Parathyroid adenoma (tissue), 2 donors: ENCODE data around the gene U2AF1.
"Not testable (repeated sequence)": the region's sequence is repeated elsewhere in the genome, so short reads cannot be mapped to it uniquely, and the experiment has no call there.

ENCODE experiments used
- H2AFZ ChIP-seq: fragments of 300-600 bp; sonication (generic); one replicate; pipeline ENCODE4 v1.7.0; 2017; ENCODE audit warnings: antibody characterized with exemption, mild to moderate bottlenecking
- H3K27ac ChIP-seq: fragments of 300-600 bp; sonication (generic); one replicate; pipeline ENCODE4 v1.7.0; 2017
- H3K27me3 ChIP-seq: fragments of 300-600 bp; sonication (generic); one replicate; pipeline ENCODE4 v1.7.0; 2017; ENCODE audit warnings: low read length; ENCODE audit not compliant: control insufficient read depth, insufficient read depth
- H3K36me3 ChIP-seq: fragments of 300-600 bp; sonication (generic); one replicate; pipeline ENCODE4 v1.7.0; 2017; ENCODE audit warnings: low read length; ENCODE audit not compliant: control insufficient read depth, insufficient read depth
- H3K4me1 ChIP-seq: fragments of 300-600 bp; sonication (generic); one replicate; pipeline ENCODE4 v1.7.0; 2017; ENCODE audit warnings: control low read depth
- H3K4me2 ChIP-seq: fragments of 300-600 bp; sonication (generic); one replicate; pipeline ENCODE4 v1.7.0; 2017; ENCODE audit warnings: low read length
- H3K4me3 ChIP-seq: fragments of 300-600 bp; sonication (generic); one replicate; pipeline ENCODE4 v1.7.0; 2017; ENCODE audit warnings: low read depth, low read length
- H3K79me2 ChIP-seq: fragments of 300-600 bp; sonication (generic); one replicate; pipeline ENCODE4 v1.7.0; 2017; ENCODE audit warnings: control low read depth
- H3K9ac ChIP-seq: fragments of 300-600 bp; sonication (generic); one replicate; pipeline ENCODE4 v1.7.0; 2017; ENCODE audit warnings: mild to moderate bottlenecking
- H3K9me3 ChIP-seq: fragments of 300-600 bp; sonication (generic); one replicate; pipeline ENCODE4 v1.7.0; 2017; ENCODE audit warnings: low read length; ENCODE audit not compliant: control insufficient read depth
- donor health status: primary hyperparathyroidism.

The U2AF1 gene

DNA sequence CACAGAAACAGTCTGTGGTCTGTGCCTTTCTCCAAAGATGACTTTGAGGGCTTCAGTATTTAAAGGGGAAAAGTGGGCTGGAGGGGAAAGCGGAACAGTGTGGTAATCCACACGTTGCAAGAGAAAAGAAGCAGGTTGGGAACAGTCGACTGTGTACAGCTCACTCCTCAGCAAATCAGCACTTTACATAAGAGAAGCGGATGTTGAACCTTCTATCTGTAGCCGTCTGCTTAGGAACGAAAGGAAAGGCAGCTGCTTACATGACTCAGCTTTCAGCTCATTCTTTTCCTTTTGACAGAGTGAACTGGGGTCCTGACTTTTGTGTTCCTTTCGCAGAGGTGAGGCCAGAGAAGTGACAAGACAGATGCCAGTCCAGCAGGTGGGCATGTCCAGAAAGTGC is 1.6 kb upstream of the U2AF1 start:
- H3K27me3 ChIP-seq, H3K36me3 ChIP-seq, H3K9me3 ChIP-seq, H3K4me3 ChIP-seq, H3K79me2 ChIP-seq, H2AFZ ChIP-seq, H3K27ac ChIP-seq, H3K9ac ChIP-seq, H3K4me2 ChIP-seq, H3K4me1 ChIP-seq: not testable (repeated sequence)

DNA sequence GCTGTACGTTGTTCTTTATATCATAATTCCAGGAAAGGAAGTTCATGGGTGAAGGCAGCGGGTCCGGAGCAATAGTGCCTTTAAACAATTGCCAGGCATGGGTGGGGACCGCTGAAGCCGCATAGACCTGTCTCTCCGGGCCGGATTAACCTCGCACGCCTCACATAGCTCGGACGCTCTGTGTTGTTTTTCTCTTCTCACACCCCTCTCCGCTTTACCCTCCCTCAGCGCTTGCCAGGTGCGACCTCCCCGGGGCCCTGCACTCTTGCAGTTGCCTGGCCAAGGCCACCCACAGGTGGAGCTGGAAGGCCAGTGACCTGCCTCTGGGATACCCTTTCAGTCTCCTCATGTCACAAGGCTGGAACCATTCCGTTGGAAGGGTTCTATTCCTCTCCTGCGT is 807 bp upstream of the U2AF1 start:
- H3K27me3 ChIP-seq, H3K4me2 ChIP-seq, H3K9ac ChIP-seq, H3K36me3 ChIP-seq, H3K4me3 ChIP-seq, H2AFZ ChIP-seq, H3K4me1 ChIP-seq, H3K9me3 ChIP-seq, H3K27ac ChIP-seq, H3K79me2 ChIP-seq: not testable (repeated sequence)

DNA sequence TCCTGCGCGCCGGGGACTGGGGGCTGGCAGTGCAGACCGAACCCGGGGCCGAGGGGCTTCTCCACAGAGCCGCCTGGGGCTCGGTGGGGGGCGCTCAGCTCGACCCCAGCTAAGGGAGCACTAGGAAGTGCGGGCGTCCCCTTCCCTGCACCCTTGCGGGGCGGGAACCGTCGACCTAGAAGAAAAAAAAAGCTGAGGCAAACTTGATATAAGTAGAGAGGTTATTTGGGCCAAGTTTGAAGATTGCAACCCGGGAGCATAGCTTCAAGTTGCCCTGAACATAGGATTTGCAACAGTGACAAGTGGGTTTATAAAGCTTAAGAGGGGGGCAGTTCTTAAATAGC is 396 bp upstream of the U2AF1 start:
- H3K27me3 ChIP-seq, H3K4me2 ChIP-seq, H3K79me2 ChIP-seq: not testable (repeated sequence)

DNA sequence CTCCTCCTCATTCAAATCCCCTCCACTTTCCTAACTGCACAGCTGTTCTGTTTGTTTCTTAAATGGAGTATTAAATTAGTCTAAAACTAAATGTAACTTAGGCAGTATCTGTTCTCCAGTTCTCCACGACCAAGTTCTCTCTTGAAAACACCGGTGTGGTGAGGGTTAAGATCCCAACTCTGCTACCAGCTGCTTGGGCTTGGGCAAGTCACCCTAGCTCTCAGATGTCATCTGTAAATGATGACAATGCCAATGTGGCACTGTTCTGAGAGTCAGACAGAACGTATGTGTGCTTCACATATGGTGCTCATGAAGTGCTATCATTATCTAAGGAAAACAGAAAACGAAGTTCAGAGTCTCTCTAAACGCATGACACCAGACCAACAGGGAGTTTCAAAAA is 2.7 kb downstream of the U2AF1 start:
- H3K36me3 ChIP-seq, H3K79me2 ChIP-seq, H3K4me2 ChIP-seq, H3K4me1 ChIP-seq, H3K9me3 ChIP-seq, H3K27me3 ChIP-seq, H3K9ac ChIP-seq, H3K4me3 ChIP-seq, H2AFZ ChIP-seq, H3K27ac ChIP-seq: not testable (repeated sequence)

More for the DNA sequence above, 396 bp upstream of the U2AF1 start:
- H3K27ac ChIP-seq, H3K9ac ChIP-seq, H3K9me3 ChIP-seq, H3K36me3 ChIP-seq, H3K4me1 ChIP-seq, H2AFZ ChIP-seq, H3K4me3 ChIP-seq: not testable (repeated sequence)

GRCh38 chr21:43102281-43102680 is 5.1 kb downstream of the U2AF1 start:
- H3K4me1 ChIP-seq, H3K9ac ChIP-seq, H3K9me3 ChIP-seq, H3K4me2 ChIP-seq, H3K27ac ChIP-seq, H2AFZ ChIP-seq, H3K4me3 ChIP-seq, H3K27me3 ChIP-seq, H3K36me3 ChIP-seq, H3K79me2 ChIP-seq: not testable (repeated sequence)

GRCh38 chr21:43101676-43102075 is 5.7 kb downstream of the U2AF1 start:
- H3K4me3 ChIP-seq, result not testable (repeated sequence)

GRCh38 chr21:43101000-43101399 is 6.4 kb downstream of the U2AF1 start:
- H3K9ac ChIP-seq, H3K9me3 ChIP-seq, H3K4me1 ChIP-seq, H3K79me2 ChIP-seq, H3K4me2 ChIP-seq, H3K36me3 ChIP-seq, H3K27me3 ChIP-seq, H3K4me3 ChIP-seq, H2AFZ ChIP-seq, H3K27ac ChIP-seq: not testable (repeated sequence)

More at GRCh38 chr21:43101676-43102075, 5.7 kb downstream of the U2AF1 start:
- not testable (repeated sequence) for H3K36me3 ChIP-seq, H3K9me3 ChIP-seq, H3K79me2 ChIP-seq, H2AFZ ChIP-seq, H3K4me2 ChIP-seq, H3K4me1 ChIP-seq, H3K27ac ChIP-seq, H3K9ac ChIP-seq, H3K27me3 ChIP-seq

DNA sequence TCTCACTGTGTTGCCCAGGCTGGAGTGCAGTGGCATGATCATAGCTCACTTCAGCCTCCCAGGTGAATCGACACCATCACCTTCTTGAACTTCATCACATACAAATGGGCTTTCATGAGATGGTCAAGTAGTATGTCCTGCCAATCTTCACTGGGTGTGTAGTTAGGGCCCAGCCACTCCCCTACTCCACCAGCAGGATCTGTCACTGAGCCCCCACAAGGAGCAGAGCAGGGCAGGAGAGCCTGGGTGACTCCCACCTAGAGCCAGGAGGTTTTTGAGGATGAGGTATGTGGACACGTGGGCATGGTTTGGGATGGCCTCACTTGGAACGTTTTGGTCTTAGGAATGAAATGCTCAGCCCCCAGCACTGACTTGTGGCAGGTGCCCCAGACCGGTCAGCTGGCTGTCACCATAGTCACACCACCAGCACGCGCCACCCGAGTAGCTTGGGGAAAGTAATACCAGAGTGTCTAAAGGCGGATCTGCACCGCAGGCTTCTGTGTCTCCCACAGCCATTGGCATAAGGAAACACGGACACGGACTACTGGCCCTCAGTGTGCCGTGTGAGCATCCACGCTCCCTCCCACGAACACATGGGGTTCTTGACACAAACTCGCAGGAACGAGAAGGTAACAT is 15.3 kb downstream of the U2AF1 start:
- H3K9me3 ChIP-seq, H3K27ac ChIP-seq, H3K4me2 ChIP-seq, H3K4me3 ChIP-seq, H3K9ac ChIP-seq, H3K79me2 ChIP-seq, H3K36me3 ChIP-seq, H3K27me3 ChIP-seq, H3K4me1 ChIP-seq, H2AFZ ChIP-seq: not testable (repeated sequence)

- not testable (repeated sequence) for H3K4me2 ChIP-seq, H3K36me3 ChIP-seq, H3K9me3 ChIP-seq, H3K27me3 ChIP-seq, H3K4me1 ChIP-seq, H2AFZ ChIP-seq, H3K79me2 ChIP-seq, H3K9ac ChIP-seq, H3K27ac ChIP-seq, H3K4me3 ChIP-seq
Measured at GRCh38 chr21:43090947-43091346, 16.4 kb downstream of the U2AF1 start.

DNA sequence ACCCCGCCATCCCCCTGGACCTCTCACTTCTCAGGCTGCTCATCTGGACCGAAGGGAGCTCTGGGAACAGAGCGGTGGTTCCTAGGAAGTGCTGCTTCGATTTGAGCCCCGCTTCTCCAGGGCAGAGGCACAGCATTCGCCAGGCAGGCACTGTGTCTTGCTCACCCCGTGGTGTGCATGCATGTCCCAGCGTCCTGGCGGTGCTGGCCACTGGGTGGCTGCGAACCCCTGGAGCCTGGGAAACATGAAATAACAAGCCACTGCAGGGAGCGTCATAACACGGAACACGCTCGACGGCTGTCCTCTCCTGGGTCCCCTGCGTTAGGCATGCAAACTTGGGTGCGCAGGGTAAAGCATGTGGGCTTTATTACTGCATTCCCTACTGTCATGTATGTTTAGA is 17.9 kb downstream of the U2AF1 start:
- not testable (repeated sequence) for H3K27ac ChIP-seq, H3K9me3 ChIP-seq, H2AFZ ChIP-seq, H3K27me3 ChIP-seq, H3K4me3 ChIP-seq, H3K9ac ChIP-seq, H3K4me2 ChIP-seq, H3K4me1 ChIP-seq, H3K79me2 ChIP-seq, H3K36me3 ChIP-seq

- not testable (repeated sequence) for H2AFZ ChIP-seq, H3K9me3 ChIP-seq, H3K27me3 ChIP-seq, H3K27ac ChIP-seq, H3K4me2 ChIP-seq, H3K79me2 ChIP-seq, H3K9ac ChIP-seq, H3K4me1 ChIP-seq, H3K36me3 ChIP-seq, H3K4me3 ChIP-seq
Measured at GRCh38 chr21:43082587-43083300, 24.6 kb downstream of the U2AF1 start.
